Hepatocyte (in vitro differentiated cells): ENCODE data around the gene RABGAP1L. TPM values are rescaled to one million over a fixed set of nuclear protein-coding genes. Genes with fewer than 3 reads are reported as not detected.

Source experiments
- DNase-seq: peaks from one replicate; pipeline ENCODE4 v3.0.0-alpha.2; 2016; ENCODE audit warnings: low spot score
- H2AFZ ChIP-seq: fragments of 200-600 bp; sonication (generic); 2 replicates; pipeline ENCODE4 v1.6.0; 2016; ENCODE audit warnings: antibody characterized with exemption, mild to moderate bottlenecking
- H3K27ac ChIP-seq: fragments of 200-600 bp; sonication (generic); 2 replicates; pipeline ENCODE4 v1.5.1; 2016; ENCODE audit warnings: mild to moderate bottlenecking
- H3K27me3 ChIP-seq: fragments of 200-600 bp; sonication (generic); 2 replicates; pipeline ENCODE4 v1.6.1; 2016
- H3K36me3 ChIP-seq: fragments of 200-600 bp; sonication (generic); replicated peaks from 2 replicates; pipeline ENCODE4 v1.5.1; 2016; ENCODE audit warnings: low read depth; ENCODE audit not compliant: insufficient read depth
- H3K4me1 ChIP-seq: fragments of 200-600 bp; sonication (generic); 2 replicates; pipeline ENCODE4 v1.5.1; 2016; ENCODE audit warnings: mild to moderate bottlenecking, moderate library complexity; ENCODE audit not compliant: insufficient read depth
- H3K4me2 ChIP-seq: fragments of 200-600 bp; sonication (generic); 2 replicates; pipeline ENCODE4 v1.6.0; 2016
- H3K4me3 ChIP-seq: fragments of 200-600 bp; sonication (generic); 2 replicates; pipeline ENCODE4 v1.5.1; 2016; ENCODE audit warnings: mild to moderate bottlenecking
- H3K79me2 ChIP-seq: fragments of 200-600 bp; sonication (generic); 2 replicates; pipeline ENCODE4 v1.6.0; 2017; ENCODE audit warnings: mild to moderate bottlenecking
- H3K9me2 ChIP-seq: fragments of 200-600 bp; sonication (generic); replicated peaks from 2 replicates; pipeline ENCODE4 v1.6.0; 2017; ENCODE audit warnings: mild to moderate bottlenecking; ENCODE audit not compliant: insufficient read depth
- H3K9me3 ChIP-seq: fragments of 200-600 bp; sonication (generic); 2 replicates; pipeline ENCODE4 v1.5.1; 2016; ENCODE audit warnings: low read depth, mild to moderate bottlenecking
- H4K20me1 ChIP-seq: fragments of 200-600 bp; sonication (generic); 2 replicates; pipeline ENCODE4 v1.6.0; 2016; ENCODE audit warnings: mild to moderate bottlenecking; ENCODE audit not compliant: insufficient read depth, poor library complexity, severe bottlenecking
- EZH2 ChIP-seq: fragments of 200-600 bp; sonication (generic); IDR thresholded peaks from 2 replicates; pipeline ENCODE4 v1.6.1; 2016; ENCODE audit warnings: antibody characterized with exemption, mild to moderate bottlenecking, borderline replicate concordance
- EZH2phosphoT487 ChIP-seq: fragments of 200-600 bp; sonication (generic); IDR thresholded peaks from one replicate; pipeline ENCODE4 v1.6.1; 2018; ENCODE audit warnings: antibody characterized with exemption, mild to moderate bottlenecking, low read depth, moderate library complexity; ENCODE audit not compliant: unreplicated experiment, severe bottlenecking
- WGBS: methylation state at CpG from one replicate; pipeline ENCODE4 v1.1.6; 2016; ENCODE audit warnings: low lambda C conversion rate; ENCODE audit errors: missing lambda C conversion rate; 5-methylcytosine and 5-hydroxymethylcytosine counted together
- polyA plus RNA-seq: library from polyadenylated mRNA; unstranded; fragments of >200 nt; fragmentation: Nextera tagmentation; extraction: Ambion mirVana; gene quantifications from 2 replicates; pipeline ENCODE4 v1.2.1, GENCODE V29; 2016
- total RNA-seq: library from RNA; depleted of rRNA; stranded (reverse); fragments of >200 nt; gene quantifications from 2 replicates; pipeline ENCODE4 v1.2.3, GENCODE V29; 2014
- TF ChIP-seq, protein P1 (sequence below): fragments of 200-600 bp; sonication (generic); IDR thresholded peaks from 2 replicates; pipeline ENCODE4 v1.5.1; 2016; ENCODE audit warnings: antibody characterized with exemption, mild to moderate bottlenecking; ENCODE audit not compliant: poor library complexity

Gene RABGAP1L
- total and polyA plus RNA-seq, 2 experiments from 2014 or later: 15.0 to 41.8 TPM

DNA sequence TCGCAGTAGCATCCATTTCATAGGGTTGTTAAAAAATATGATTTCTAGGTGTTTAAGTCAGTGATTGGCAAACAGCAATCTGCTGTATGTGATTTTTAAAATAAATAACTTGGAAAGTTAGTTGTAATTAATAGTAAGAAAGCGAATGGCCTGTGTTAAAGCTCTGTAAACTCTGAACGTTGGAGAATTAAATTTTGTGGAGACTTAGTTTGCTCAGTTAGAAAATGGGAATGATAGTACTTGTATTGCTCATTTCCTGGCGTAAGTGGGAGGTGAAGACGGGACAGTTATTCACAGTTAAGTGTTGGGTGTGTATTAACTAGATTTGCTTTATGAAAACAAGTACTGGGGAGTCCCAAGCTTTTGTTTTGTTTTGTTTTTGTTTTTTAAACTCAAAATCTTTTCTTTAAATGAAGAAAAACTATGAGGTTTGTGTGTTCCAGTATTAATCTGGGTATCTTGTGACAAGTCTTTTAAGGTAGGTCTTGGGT is 841.4 kb downstream of the RABGAP1L start:
- 3% methylated on average over 5 of the region's 5 CpGs for WGBS
- H3K9me3 ChIP-seq: no peaks in the 10 kb centered on the region
- peak overlapping the region; percentile 84 for H3K4me2 ChIP-seq
- peaks cover 14% of the 10 kb centered on the region for H4K20me1 ChIP-seq
- H3K36me3 ChIP-seq: no peaks in the 10 kb centered on the region
- no peak for DNase-seq
- peaks cover 22% of the 10 kb centered on the region for H3K4me1 ChIP-seq
- H2AFZ ChIP-seq: peak overlapping the region; percentile 38
- no peaks in the 10 kb centered on the region for H3K27me3 ChIP-seq
- H3K4me3 ChIP-seq: peak overlapping the region; percentile 80
- TF ChIP-seq EZH2phosphoT487: no peak
- TF ChIP-seq, protein P1, sequence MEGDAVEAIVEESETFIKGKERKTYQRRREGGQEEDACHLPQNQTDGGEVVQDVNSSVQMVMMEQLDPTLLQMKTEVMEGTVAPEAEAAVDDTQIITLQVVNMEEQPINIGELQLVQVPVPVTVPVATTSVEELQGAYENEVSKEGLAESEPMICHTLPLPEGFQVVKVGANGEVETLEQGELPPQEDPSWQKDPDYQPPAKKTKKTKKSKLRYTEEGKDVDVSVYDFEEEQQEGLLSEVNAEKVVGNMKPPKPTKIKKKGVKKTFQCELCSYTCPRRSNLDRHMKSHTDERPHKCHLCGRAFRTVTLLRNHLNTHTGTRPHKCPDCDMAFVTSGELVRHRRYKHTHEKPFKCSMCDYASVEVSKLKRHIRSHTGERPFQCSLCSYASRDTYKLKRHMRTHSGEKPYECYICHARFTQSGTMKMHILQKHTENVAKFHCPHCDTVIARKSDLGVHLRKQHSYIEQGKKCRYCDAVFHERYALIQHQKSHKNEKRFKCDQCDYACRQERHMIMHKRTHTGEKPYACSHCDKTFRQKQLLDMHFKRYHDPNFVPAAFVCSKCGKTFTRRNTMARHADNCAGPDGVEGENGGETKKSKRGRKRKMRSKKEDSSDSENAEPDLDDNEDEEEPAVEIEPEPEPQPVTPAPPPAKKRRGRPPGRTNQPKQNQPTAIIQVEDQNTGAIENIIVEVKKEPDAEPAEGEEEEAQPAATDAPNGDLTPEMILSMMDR: no peak
- no peak for TF ChIP-seq EZH2
- H3K9me2 ChIP-seq: no peaks in the 10 kb centered on the region
- H3K79me2 ChIP-seq: peaks cover 56% of the 10 kb centered on the region
- H3K27ac ChIP-seq: peak overlapping the region; percentile 72

DNA sequence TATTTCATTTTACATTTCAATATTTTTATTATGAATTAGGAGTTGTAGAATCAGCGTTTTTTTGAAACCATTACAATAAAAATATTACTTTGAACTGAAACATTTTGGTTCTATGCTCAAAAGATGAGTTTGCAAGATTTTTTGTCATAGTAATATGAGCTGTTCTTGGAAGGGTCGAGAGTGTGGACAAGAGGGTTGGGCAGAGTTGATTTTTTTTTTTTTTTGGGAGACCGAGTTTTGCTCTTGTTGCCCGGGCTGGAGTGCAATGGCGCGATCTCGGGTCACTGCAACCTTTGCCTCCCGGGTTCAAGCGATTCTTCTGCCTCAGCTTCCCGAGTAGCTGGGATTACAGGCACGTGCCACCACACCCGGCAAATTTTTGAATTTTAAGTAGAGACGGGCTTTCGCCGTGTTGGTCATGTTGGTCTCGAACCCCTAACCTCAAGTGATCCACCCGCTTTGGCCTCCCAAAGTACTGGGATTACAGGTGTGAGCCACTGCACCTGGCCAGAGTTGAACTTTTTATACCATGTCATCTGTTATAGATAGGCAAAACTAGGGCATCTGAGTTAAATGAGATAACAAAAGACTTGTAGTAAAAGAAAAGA is 843.7 kb downstream of the RABGAP1L start:
- Histone ChIP-seq H3K9me3 (no peaks in the 10 kb centered on the region), H3K4me3 (no peak overlapping the region), H3K9me2 (no peaks in the 10 kb centered on the region), H3K27me3 (no peaks in the 10 kb centered on the region), H4K20me1 (peaks cover 14% of the 10 kb centered on the region), H2AFZ (no peak overlapping the region), H3K27ac (no peak overlapping the region), H3K4me2 (peak overlapping the region; percentile 2), H3K4me1 (peaks cover 16% of the 10 kb centered on the region), H3K79me2 (peaks cover 79% of the 10 kb centered on the region), H3K36me3 (no peaks in the 10 kb centered on the region)
- WGBS: 95% methylated on average over 17 of the region's 17 CpGs
- TF ChIP-seq, protein P1: no peak
- TF ChIP-seq EZH2phosphoT487 (no peak), EZH2 (no peak)
- no peak for DNase-seq

GRCh38 chr1:175003521-175003920 is 844.2 kb downstream of the RABGAP1L start:
- Histone ChIP-seq H4K20me1 (peaks cover 14% of the 10 kb centered on the region), H3K4me2 (peak overlapping the region; percentile 2), H3K9me2 (no peaks in the 10 kb centered on the region), H3K4me1 (peaks cover 12% of the 10 kb centered on the region), H2AFZ (no peak overlapping the region), H3K27me3 (no peaks in the 10 kb centered on the region), H3K9me3 (no peaks in the 10 kb centered on the region), H3K4me3 (no peak overlapping the region), H3K79me2 (peaks cover 84% of the 10 kb centered on the region), H3K27ac (no peak overlapping the region), H3K36me3 (no peaks in the 10 kb centered on the region)
- TF ChIP-seq EZH2phosphoT487 (no peak), EZH2 (no peak)
- TF ChIP-seq, protein P1: no peak
- DNase-seq: no peak
- 91% methylated on average over 2 of the region's 2 CpGs for WGBS
